Caco-2 (cell line): ENCODE results near the gene ZNF433. TPM values are rescaled to one million over a fixed set of nuclear protein-coding genes. Genes with fewer than 3 reads are reported as not detected.

Source experiments
- BruUV-seq: library from RNA; stranded (reverse); fragments of 400-500 nt; replicated peaks from 2 replicates; lab custom pipeline; 2021; lab: Mats Ljungman, UMichigan
- CTCF ChIA-PET: fragments of 300-600 bp; sonication (Branson Sonifier 250); formaldehyde crosslinking; loops from one replicate; lab custom pipeline; 2022; ENCODE audit warnings: antibody characterized with exemption; lab: Charles Lee
- POLR2A ChIA-PET: fragments of 300-600 bp; sonication (Branson Sonifier 250); formaldehyde crosslinking; loops from one replicate; lab custom pipeline; 2022; ENCODE audit warnings: antibody characterized with exemption; lab: Charles Lee
- DNase-seq, 2 experiments: peaks; one replicate each; pipeline versions ENCODE4 v3.0.0 to v3.0.0-alpha.2; 2020 to 2022
- H3K27me3 ChIP-seq: replicated peaks from 2 replicates; pipeline ENCODE4 v1.6.0; 2011; ENCODE audit warnings: low read length; ENCODE audit not compliant: control insufficient read depth, insufficient read depth
- H3K36me3 ChIP-seq: 2 replicates; pipeline ENCODE4 v1.5.1; 2011; ENCODE audit warnings: low read length; ENCODE audit not compliant: control insufficient read depth, insufficient read depth
- H3K4me1 ChIP-seq: fragments of 250-450 bp; sonication (Bioruptor Pico); 2 replicates; pipeline ENCODE4 v1.5.1; 2020; ENCODE audit warnings: mild to moderate bottlenecking
- H3K4me3 ChIP-seq: 2 replicates; pipeline ENCODE4 v1.5.1; 2011; ENCODE audit warnings: low read depth, mild to moderate bottlenecking, control low read depth, low read length
- H3K9me3 ChIP-seq: fragments of 250-450 bp; sonication (Bioruptor Pico); 2 replicates; pipeline ENCODE4 v1.5.1; 2020; ENCODE audit warnings: mild to moderate bottlenecking, moderate library complexity
- H3K27ac Mint-ChIP-seq: one replicate; pipeline ENCODE4 v1.8.0; 2022; ENCODE audit warnings: mixed read lengths; ENCODE audit not compliant: unreplicated experiment
- H3K27me3 Mint-ChIP-seq: one replicate; pipeline ENCODE4 v1.8.0; 2022; ENCODE audit warnings: mixed read lengths; ENCODE audit not compliant: insufficient read depth, unreplicated experiment
- H3K36me3 Mint-ChIP-seq: one replicate; pipeline ENCODE4 v1.8.0; 2022; ENCODE audit warnings: mild to moderate bottlenecking, mixed read lengths; ENCODE audit not compliant: insufficient read depth, unreplicated experiment
- H3K4me1 Mint-ChIP-seq: one replicate; pipeline ENCODE4 v1.8.0; 2022; ENCODE audit warnings: low read depth, mixed read lengths; ENCODE audit not compliant: unreplicated experiment
- H3K4me3 Mint-ChIP-seq: one replicate; pipeline ENCODE4 v1.8.0; 2022; ENCODE audit warnings: mild to moderate bottlenecking, moderate library complexity, mixed read lengths; ENCODE audit not compliant: unreplicated experiment
- H3K9me3 Mint-ChIP-seq: one replicate; pipeline ENCODE4 v1.8.0; 2022; ENCODE audit warnings: mixed read lengths; ENCODE audit not compliant: unreplicated experiment
- intact Hi-C: fragments of 100-400 bp; cut with micrococcal nuclease; formaldehyde crosslinking; loops from one replicate; pipeline ENCODE4 v1.10.0; 2022; ENCODE audit not compliant: unreplicated experiment
- total RNA-seq: library from RNA; stranded (reverse); gene quantifications from 2 replicates; pipeline ENCODE4 v1.2.3, GENCODE V29; 2022
- TF ChIP-seq, protein P1 (sequence below), 2 experiments: fragments of 200-600 bp in 1 of 2; IDR thresholded peaks; 1 replicate in 1 of 2; 2 replicates in 1 of 2; pipeline versions ENCODE4 v1.5.1 to v1.8.0; 2011 to 2022; ENCODE audit warnings: antibody characterized with exemption in 1 of 2, control low read depth in 1 of 2, inconsistent platforms in 1 of 2, low read depth in 1 of 2, low read length in 1 of 2, mild to moderate bottlenecking in 1 of 2, moderate library complexity in 1 of 2; ENCODE audit not compliant: insufficient read depth in 1 of 2, severe bottlenecking in 1 of 2, unreplicated experiment in 1 of 2

The ZNF433 gene
- total RNA-seq, 1 experiment from 2014 or later, result 0.75 TPM

GRCh38 chr19:12043752-12044422, 8.4 kb upstream of the ZNF433 start:
- POLR2A ChIA-PET, result no interaction called here
- H3K27me3 Mint-ChIP-seq, result no peaks in the 10 kb centered on the region
- H3K36me3 Mint-ChIP-seq, result no peaks in the 10 kb centered on the region
- TF ChIP-seq, protein P1, sequence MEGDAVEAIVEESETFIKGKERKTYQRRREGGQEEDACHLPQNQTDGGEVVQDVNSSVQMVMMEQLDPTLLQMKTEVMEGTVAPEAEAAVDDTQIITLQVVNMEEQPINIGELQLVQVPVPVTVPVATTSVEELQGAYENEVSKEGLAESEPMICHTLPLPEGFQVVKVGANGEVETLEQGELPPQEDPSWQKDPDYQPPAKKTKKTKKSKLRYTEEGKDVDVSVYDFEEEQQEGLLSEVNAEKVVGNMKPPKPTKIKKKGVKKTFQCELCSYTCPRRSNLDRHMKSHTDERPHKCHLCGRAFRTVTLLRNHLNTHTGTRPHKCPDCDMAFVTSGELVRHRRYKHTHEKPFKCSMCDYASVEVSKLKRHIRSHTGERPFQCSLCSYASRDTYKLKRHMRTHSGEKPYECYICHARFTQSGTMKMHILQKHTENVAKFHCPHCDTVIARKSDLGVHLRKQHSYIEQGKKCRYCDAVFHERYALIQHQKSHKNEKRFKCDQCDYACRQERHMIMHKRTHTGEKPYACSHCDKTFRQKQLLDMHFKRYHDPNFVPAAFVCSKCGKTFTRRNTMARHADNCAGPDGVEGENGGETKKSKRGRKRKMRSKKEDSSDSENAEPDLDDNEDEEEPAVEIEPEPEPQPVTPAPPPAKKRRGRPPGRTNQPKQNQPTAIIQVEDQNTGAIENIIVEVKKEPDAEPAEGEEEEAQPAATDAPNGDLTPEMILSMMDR (IDR thresholded peaks at IDR 0.05; ENCODE audit: insufficient read depth in 1 of 2, low read depth in 1 of 2, low read length in 1 of 2, severe bottlenecking in 1 of 2, unreplicated experiment in 1 of 2), result no peak
- no TSS peak for BruUV-seq
- intact Hi-C loops, result no loop called here
- Histone ChIP-seq H3K4me3 (no peak overlapping the region), H3K27me3 (no peaks in the 10 kb centered on the region), H3K9me3 (peaks cover 18% of the 10 kb centered on the region), H3K36me3 (no peaks in the 10 kb centered on the region), H3K4me1 (no peaks in the 10 kb centered on the region)
- H3K4me3 Mint-ChIP-seq, result no peak overlapping the region
- H3K9me3 Mint-ChIP-seq, result no peaks in the 10 kb centered on the region
- H3K4me1 Mint-ChIP-seq, result no peaks in the 10 kb centered on the region
- CTCF ChIA-PET, result no interaction called here
- DNase-seq, result no peak
- no peak overlapping the region for H3K27ac Mint-ChIP-seq

DNA sequence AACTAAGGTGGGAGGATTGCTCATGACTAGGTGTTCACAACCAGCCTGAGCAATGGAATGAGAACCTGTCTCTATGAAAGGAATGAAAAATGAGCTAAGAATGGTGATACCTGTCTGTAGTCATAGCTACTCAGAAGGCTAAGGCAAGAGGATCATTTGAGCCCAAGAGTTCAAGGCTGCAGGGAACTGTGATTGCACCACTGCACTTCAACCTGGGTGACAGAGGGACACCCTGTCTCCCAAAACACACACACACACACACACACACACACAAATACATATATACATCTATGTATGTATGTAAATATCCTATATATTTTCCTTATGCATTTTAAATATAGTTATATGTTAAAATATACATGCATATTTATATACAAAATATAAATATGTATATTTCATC, 7.4 kb upstream of the ZNF433 start:
- H3K36me3 ChIP-seq, result no peaks in the 10 kb centered on the region
- BruUV-seq, result no TSS peak

DNA sequence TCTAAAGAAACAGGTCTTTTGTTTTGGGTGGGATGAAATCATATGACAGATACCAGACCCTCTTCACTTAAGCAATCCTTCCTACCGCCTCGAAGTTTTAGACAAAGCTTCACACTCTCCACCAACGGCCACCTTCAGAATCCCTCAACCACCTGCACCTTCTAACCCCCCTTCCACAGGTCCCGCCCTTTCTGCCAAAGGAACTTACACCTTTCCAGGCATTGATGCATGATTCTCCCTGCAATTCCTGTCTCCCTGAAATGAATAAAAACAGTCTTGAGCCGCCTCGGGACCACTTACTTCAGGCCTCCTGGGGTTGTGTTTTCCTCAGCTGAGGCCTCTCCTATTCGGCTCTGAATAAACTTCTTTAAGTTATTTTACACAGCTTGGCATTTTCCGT, 859 bp downstream of the ZNF433 start:
- no peaks in the 10 kb centered on the region for H3K27me3 Mint-ChIP-seq
- no peaks in the 10 kb centered on the region for H3K9me3 ChIP-seq
- no peaks in the 10 kb centered on the region for H3K9me3 Mint-ChIP-seq
- no peaks in the 10 kb centered on the region for H3K36me3 ChIP-seq
- no peaks in the 10 kb centered on the region for H3K4me1 ChIP-seq
- ChIA-PET CTCF (interaction anchor here (0.6 kb wide), 1 partner anchor 18 kb away, joined by 6 read pairs; no protein-coding TSS in a partner anchor), POLR2A (interaction anchor here (1.1 kb wide), 1 partner anchor 18 kb away, joined by 6 read pairs; the partner anchor contains the start of gene ZNF878)
- no peak overlapping the region for H3K4me3 ChIP-seq
- no peaks in the 10 kb centered on the region for H3K27me3 ChIP-seq
- BruUV-seq, result no TSS peak
- peaks cover 7% of the 10 kb centered on the region for H3K36me3 Mint-ChIP-seq
- intact Hi-C loops, result loop anchor here (5.0 kb wide), 1 partner anchor 152 kb away; no protein-coding TSS in a partner anchor
- H3K4me3 Mint-ChIP-seq, result peak overlapping the region; percentile 50
- peaks cover 6% of the 10 kb centered on the region for H3K4me1 Mint-ChIP-seq
- TF ChIP-seq, protein P1 (IDR thresholded peaks at IDR 0.05; ENCODE audit: insufficient read depth in 1 of 2, low read depth in 1 of 2, low read length in 1 of 2, severe bottlenecking in 1 of 2, unreplicated experiment in 1 of 2), result no peak
- no peak for DNase-seq
- no peak overlapping the region for H3K27ac Mint-ChIP-seq

More for the DNA sequence above, 7.4 kb upstream of the ZNF433 start:
- Histone ChIP-seq H3K4me1 (no peaks in the 10 kb centered on the region), H3K27me3 (no peaks in the 10 kb centered on the region), H3K9me3 (peaks cover 18% of the 10 kb centered on the region), H3K4me3 (no peak overlapping the region)
- intact Hi-C loops, result no loop called here
- no peaks in the 10 kb centered on the region for H3K36me3 Mint-ChIP-seq
- ChIA-PET POLR2A (no interaction called here), CTCF (no interaction called here)
- no peak for DNase-seq
- no peaks in the 10 kb centered on the region for H3K9me3 Mint-ChIP-seq
- H3K27me3 Mint-ChIP-seq, result no peaks in the 10 kb centered on the region
- TF ChIP-seq, protein P1 (IDR thresholded peaks at IDR 0.05; ENCODE audit: insufficient read depth in 1 of 2, low read depth in 1 of 2, low read length in 1 of 2, severe bottlenecking in 1 of 2, unreplicated experiment in 1 of 2), result no peak
- no peak overlapping the region for H3K4me3 Mint-ChIP-seq
- no peaks in the 10 kb centered on the region for H3K4me1 Mint-ChIP-seq
- no peak overlapping the region for H3K27ac Mint-ChIP-seq
